GM18507 (cell line): Measurements from ENCODE around the gene PLB1.
"Not testable (repeated sequence)": the region's sequence is repeated elsewhere in the genome, so short reads cannot be mapped to it uniquely, and the experiment has no call there.

Source experiments
- DNase-seq: peaks from one replicate; pipeline ENCODE4 v3.0.0; 2011; ENCODE audit warnings: low read depth; ENCODE audit not compliant: insufficient read length; ENCODE audit errors: extremely low spot score
- FAIRE-seq: peaks from 2 replicates; lab custom pipeline; 2011; peaks lifted over from hg19 to GRCh38; lab: Jason Lieb, UNC

PLB1 gene

DNA sequence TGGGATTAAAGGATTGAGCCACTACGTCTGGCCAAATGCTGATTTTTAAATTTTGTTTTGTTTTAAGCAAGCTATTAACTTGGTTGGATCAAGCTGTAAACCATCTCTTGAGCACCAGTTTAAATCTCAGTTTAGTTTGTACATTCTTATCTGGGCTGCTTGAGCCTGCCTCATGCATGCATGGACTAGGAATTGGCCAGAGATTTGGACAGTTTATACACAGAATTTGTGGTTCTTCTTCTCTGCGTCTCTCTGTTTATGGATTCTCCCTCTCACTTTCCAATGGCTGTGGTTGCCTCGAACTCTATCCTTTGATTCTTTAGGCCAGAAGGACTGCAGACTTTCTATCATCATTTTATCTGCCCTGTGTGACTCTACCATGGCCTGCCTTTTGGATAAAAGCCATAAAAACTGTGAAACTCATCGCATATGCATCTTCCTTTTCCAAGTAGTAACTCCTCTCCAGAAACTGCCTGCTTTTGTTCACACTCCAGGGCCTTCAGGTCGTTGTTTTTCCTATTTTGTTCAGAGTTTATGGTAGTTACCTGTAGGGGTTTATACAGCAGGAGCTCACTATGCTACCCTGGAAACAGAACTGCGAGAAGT lies 32.5 kb upstream of the PLB1 start:
- no peak for FAIRE-seq
- no peak for DNase-seq

DNA sequence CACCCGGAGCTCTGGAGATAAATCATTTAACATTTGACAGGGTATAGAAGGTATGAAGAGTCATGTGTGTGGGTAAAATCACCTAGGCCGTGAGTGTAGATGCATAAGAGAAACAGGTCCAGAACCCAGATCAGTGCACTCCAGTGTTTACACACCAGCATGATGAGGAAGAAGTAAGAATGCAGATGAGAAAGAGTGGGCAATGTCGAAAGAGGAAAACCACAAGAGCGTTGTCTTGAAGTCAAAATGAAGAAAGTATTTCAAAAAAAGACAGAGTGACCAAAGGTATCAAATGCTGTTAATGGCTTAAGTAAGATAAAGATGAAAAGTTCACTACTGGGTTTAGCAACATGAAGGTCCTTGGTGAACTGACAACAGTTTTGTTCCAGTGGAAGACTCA lies 32.0 kb upstream of the PLB1 start:
- FAIRE-seq (no peak), DNase-seq (no peak)

DNA sequence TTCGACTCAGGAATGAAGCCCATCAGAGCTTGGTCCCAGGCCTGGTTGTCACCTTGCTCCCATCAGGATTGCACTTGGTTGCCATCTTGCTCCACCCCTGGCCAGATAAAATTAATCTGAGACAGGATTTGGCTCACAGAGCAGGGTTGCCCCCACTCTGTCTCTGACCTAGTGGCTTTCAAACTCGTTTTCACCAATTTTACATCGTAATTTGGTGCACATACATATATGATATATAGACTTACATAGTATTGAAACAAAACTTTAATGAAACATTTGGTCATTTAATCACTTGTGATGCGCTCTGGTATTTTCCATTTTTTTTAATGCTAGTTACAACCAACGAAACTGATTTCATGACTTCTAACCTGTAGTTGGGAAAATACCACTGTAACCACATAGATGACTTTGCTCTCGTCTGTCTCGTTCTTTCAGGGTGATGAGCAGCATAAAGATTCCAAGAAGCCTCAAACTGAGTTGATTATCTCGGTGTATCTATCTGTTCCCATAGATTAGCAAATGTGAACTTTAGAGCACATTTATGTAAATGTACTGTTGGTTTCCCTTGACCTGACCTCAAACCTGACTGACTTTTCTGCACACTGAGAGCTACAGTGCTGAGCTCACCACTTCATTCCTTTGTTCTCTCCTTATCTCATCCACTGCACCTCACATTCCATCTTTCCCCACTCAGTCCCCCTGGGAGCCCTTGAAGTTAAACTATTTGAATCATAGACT lies 30.5 kb upstream of the PLB1 start:
- DNase-seq (no peak), FAIRE-seq (no peak)

DNA sequence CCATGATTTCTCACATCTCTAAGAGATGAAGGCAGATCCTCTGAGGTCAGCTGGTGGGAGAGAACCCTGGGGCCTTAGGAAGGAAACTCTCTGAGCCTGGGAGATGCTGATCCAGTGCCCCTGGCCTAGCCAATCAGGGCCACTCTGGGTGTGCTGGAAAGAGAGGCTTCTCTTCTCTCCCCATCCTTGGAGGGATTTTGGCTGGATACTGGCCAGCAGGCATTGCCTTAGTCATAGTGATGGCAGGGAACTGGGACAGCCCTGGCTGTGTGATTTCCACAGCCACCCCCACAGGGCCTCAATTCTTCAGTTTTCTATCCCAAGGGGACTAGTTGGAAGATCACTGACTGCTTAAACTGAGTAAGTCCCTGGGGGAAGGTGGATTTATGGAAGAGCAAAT lies 26.6 kb upstream of the PLB1 start:
- DNase-seq (no peak), FAIRE-seq (no peak)

DNA sequence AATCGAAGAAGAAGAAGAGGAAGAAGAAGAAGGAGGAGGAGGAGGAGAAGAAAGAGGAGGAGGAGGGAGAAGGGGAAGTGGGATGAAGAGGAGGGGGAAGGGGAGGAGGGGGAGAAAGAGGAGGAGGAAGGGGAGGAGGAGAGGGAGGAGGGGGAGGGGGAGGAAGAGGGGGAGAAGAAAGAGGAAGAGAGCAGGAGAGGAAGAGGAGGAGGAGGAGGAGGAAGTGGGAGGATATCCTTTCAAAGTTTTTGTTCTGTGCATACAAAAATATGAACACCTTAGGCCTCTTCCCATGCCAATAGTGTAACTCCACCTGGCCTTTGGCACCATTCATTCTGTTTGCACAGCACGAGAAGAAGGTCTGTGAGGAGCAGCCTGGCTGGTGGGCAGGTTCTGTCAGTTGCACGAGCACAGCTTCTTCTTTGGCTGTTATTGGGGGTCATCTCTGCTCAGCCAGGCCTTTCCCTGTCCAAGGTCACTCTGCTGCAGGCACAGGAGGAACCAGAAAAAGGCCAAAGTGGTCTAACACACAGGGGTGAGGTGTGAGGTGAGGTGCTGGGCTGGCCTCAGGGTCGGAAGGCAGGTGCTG lies 25.8 kb upstream of the PLB1 start:
- DNase-seq (no peak), FAIRE-seq (no peak)

DNA sequence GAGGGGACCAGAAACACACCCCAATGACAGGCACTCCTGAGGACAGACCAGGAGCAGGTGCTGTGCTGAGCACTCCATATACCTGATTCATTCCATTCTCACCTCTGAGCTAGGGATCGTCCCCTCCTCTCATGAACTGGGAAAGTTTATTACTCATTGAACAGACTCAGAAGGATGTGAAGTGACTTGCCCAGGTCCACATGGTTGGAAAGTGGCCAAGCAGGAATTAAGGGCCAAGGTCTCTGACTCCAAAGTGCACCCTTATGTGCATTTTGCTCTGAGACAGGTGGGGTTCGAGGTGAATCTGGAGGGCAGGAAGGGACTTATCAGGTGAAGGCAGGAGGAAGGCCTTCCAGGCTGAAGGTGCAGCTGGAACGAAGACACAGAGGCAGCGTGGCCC lies 25.1 kb upstream of the PLB1 start:
- FAIRE-seq, result no peak

DNA sequence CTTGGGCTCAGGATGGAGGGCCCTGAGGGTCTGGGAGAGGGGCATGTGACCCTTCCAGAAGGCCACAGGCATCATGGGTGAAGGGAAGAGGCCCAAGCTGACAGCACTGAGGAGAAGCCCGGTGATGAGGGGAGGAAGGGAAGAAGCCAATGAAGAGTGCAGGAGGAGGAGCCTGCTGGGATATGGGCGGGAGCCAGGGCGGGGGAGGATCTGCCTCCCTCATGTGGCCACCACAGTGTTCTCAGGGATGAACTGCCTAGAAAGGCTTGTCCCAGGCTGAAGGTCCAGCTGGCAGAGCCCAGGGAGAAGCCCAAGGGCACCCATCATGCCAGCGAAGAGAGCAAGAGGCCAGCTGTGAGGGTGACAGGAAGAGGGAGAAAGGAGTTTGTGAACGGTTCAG lies 24.6 kb upstream of the PLB1 start:
- FAIRE-seq (no peak), DNase-seq (no peak)

More for the DNA sequence above, 25.1 kb upstream of the PLB1 start:
- no peak for DNase-seq

DNA sequence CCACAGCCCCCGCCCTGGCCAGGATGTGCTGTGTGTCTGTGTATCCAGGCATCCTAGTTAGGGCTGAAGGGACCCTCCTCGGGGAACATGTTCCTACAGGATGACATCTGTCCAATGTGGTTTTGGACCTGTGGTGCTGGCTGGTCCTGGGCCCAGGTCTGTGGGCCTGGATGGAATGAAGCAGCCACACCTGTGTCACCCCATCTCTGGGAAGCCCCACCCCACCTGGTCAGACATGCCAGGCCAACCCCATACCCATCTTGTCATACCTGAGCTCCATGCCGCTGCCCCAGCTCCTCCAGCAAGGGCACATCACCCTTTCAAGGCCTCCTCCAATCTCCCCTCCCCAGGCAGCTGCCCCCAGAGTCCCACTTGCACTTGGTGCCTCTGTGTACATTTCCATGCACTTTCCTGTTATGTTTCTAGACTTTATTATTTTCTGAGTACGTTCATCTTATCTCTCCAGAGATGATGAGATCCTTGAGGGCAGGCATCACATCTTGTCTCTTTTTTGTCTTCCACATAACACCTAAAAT lies 24.1 kb upstream of the PLB1 start:
- FAIRE-seq, result no peak
- no peak for DNase-seq

DNA sequence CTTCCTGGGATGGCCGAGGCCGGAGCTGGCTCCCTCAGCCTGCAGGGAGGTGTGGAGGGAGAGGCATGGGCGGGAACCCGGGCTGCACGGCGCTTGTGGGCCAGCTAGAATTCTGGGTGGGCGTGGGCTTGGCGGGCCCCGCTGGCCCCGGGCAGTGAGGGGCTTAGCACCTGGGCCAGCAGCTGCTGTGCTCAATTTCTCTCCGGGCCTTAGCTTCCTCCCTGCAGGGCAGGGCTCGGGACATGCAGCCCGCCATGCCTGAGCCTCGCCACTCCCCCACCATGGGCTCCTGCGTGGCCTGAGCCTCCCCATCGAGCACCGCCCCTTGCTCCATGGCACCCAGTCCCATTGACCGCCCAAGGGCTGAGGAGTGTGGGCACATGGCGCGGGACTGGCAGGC lies 23.2 kb upstream of the PLB1 start:
- DNase-seq, FAIRE-seq: not testable (repeated sequence)

DNA sequence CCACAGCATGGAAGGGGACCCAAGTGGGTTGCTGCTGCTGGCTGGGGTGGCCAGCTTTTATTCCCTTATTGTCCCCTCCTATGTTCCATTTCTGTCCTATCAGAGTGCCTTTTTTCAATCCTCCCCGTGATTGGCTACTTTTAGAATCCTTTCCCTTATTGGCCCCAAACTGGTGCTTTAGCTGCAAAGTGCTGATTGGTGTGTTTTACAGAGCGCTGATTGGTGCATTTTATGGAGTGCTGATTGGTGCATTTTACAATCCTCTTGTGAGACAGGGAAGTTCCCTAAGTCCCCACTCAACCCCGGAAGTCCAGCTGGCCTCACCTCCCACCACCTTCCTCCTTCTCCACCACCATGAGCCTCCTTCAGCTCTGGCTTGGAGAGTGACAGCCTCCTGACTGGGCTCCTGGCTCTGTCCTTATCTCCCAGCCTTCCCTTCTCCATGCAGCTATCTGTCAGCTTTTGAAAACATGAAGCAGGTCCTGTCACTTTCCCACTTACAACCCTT lies 20.7 kb upstream of the PLB1 start:
- FAIRE-seq, result no peak
- DNase-seq, result no peak

DNA sequence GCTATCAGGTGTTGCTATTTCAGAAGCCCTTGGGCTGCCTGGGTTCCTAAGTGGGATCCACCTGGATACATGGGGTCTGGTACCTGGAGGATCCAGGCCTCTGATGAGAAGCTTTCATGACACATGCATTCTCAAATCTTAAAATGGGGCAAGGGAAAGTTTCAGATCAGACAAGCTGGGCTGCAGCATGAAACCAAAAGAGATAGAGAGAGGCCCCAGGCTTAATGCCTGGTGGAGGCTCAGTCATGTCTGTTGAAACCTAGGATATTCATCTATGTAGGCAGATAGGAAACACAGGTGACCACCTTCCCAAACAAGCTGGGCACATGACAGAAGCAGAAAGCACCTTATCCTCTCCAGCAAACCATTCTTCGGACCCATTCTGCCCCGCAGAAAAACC lies 18.8 kb upstream of the PLB1 start:
- no peak for FAIRE-seq
- no peak for DNase-seq

DNA sequence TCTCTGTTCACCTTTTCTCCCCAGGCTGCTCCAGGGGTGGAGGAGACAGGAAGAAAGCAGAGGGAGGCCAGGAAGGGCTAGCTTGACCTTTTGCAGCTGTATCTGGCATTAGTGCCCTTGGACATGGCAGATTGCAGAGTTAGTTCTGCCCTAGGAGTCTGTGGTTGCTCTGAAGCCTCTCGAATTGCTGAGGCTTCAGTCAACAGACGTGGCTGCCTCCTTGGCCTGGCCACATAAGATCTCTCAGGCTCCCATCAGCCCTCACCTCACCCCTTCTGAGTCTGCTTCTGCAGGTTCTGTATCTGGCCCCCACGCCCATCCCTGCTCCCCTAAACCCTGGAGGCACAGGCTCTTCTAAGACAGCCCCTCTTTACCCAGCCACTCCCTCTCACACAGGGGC lies 18.2 kb upstream of the PLB1 start:
- FAIRE-seq (no peak), DNase-seq (no peak)

DNA sequence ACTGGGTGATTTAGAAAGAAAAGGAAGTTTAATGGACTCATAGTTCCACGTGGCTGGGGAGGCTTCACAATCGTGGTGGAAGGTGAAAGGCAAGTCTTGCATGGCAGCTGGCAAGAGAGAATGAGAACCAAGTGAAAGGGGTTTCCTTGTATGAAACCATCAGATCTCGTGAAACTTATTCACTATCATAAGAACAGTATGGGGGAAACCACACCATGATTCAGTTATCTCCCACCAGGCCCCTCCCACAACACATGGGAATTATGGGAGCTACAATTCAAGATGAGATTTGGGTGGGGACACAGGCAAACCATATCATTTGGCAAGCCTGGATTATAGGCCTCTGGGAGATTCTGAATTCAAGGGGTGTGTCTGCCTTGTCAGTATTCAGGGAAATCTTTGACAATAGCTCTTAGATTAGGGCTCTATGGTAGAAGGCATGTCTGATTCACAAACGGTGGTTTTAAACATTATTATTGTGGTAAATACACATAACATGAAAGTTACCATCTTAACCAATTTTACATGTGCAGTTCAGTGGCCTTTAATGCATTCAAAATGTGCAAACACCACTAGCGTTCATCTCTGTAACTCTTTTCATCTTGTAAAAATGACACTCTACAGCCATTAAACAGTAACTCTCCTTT lies 15.3 kb upstream of the PLB1 start:
- no peak for FAIRE-seq
- no peak for DNase-seq

DNA sequence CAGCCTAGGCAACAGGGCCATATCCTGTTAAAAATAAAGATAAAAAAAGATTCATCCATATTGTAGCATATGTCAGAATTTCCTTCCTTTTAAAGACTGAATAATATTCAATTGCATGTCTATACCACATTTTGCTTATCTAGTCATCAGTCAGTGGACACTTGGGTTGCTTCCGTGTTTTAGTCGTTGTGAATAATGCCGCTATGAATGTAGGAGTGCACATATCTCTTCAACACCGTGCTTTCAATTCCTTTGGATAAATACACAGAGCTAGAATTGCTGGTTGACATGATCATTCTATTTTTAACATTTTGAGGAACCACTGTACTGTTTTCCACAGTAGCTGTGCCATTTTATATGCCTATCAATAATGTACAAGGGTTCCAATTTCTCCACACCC lies 14.0 kb upstream of the PLB1 start:
- FAIRE-seq (no peak), DNase-seq (no peak)

DNA sequence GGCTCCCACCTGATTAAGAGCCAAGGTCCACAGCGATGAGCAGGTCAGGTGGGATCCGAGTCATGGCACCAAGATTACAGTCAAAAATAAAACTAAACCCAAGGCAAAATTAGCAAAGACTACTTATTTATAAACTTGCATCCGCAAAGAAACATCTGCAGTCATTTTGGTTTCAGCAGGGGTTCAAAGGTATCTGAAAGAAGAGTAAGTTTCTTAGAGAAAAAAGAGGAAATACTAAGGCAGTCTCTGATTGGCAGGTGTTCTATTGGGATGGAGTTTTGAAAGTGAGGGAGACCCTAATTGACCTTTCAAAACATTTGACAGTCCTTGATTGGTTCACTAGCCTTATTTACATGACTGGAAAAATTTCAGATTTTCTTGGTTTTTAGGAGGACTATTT lies 11.0 kb upstream of the PLB1 start:
- no peak for DNase-seq
- no peak for FAIRE-seq

DNA sequence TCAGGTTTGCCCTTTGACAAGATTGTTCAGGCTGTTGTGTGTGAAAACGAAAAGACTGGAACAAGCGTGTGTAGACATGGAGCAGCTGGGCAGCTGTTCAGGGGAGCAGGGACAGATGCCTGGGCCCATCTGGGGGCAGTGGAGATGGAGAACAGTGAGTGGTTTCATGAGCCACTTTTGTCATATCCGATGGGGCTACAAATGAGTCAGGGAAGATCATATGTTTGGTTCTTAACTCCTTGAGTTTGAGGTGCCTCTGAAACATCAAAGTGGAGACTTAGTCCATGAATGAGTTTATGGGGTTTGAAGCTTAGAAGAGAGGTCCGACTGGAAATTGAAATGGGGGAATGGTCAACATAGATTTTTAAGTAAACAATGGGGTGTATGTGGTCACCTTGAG lies 9.3 kb upstream of the PLB1 start:
- DNase-seq (no peak), FAIRE-seq (no peak)

DNA sequence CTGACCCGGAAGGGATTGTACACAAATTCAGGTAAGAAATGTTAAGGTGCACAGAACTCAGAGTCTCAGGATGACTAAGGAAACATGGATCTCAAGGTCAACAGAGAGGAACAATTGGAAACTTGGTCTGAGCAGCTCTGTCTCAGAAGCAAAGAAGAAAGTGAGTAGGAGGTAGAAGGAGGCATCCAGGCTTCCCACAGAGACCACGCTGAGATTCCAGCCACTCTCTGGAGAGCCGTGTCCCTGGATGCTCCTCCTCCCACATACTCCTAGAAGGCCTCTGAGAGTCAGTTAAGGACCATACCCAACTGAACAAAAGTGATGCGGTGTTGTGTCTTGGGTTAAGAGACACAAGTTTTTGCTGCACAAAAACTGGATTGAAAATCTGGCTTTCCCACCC lies 8.6 kb upstream of the PLB1 start:
- DNase-seq (no peak), FAIRE-seq (no peak)

DNA sequence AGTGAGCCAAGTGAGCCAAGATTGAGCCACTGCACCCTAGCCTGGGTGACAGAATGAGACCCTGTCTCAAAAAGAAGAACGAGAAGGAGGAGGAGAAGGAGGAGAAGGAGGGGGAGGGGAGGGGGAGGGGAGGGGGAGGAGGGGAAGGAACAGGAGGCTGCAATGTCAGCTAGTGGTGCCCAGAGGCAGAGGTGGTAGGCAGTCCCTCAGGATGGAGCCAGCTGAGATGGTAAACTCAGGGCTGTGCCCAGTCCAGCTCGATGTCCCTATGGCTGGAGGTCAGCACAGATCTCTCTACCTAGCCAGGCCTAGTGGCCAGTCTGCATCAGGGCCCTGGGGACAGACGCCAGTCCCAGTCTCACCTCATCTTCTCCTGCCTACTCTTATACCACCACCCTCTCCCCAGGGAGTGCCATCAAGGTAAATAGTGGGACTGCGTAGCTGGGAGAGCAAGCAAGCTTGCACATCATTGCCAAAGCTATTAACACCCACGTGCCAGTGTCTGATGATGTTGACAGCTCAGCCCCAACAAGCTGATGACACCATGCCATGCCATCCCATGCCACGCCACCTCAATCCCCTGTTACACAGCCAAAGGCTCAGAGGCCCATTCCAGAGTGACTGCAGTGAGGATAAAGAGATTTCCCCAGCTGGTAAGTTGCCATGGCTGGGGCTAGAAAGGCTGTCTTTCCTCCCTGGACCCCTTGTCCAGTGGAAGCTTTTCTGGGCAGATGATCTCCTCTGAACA lies 7.6 kb upstream of the PLB1 start:
- no peak for DNase-seq
- FAIRE-seq, result no peak

DNA sequence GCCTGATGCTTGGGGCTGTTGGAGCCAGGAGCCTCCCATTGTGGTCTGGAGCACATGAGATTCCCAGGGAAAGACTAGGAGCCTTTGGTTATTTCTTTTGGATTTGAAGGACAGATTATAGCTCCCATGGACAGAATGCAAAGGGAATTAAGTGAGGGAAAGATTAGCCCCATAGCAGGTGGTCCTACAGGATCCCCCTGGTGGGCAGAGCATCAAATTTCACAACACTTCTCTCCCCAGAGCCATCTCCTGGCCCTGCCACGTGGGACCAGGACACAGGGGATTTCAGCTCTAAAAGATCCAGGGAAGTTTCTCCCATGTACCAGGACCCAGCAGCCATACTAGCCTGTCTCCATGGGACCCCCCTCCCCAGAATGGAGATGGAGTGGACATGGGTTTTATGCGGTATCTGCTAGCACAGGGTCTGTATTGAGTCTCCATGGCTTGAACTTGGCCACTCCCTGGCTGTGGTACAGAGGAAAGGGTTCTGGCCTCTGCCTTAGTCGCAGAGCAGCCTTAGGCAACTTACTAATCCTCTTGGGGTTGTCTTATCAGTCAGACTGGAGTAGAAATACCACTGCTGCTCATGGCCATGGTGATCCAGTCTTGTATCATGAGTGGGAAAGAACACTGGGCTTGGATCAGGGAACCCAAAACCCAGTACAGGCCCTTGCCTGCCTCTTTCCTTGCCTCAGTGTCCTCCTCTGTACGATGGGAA lies 6.8 kb upstream of the PLB1 start:
- no peak for FAIRE-seq
- no peak for DNase-seq
